Thoracic aorta (tissue), 2 donors: ENCODE data around the gene NPW. TPM values are rescaled to one million over a fixed set of nuclear protein-coding genes. Genes with fewer than 3 reads are reported as not detected.

Experiments used
- ATAC-seq: fragments of 150-250 bp; one replicate; pipeline ENCODE4 v1.8.0; 2017; ENCODE audit warnings: low read depth; ENCODE audit not compliant: insufficient number of reproducible peaks, low FRiP score
- DNase-seq: peaks from one replicate; pipeline ENCODE4 v3.0.0-alpha.2; 2020; ENCODE audit warnings: low spot score
- H3K27ac ChIP-seq, 2 donors: fragments of 200-600 bp; sonication (generic); 1 replicate in 1 of 2; 2 replicates in 1 of 2; pipeline ENCODE4 v1.5.1; 2016; ENCODE audit warnings: mild to moderate bottlenecking in 2 of 2, moderate library complexity in 2 of 2
- H3K27me3 ChIP-seq: fragments of 200-600 bp; sonication (generic); replicated peaks from 2 replicates; pipeline ENCODE4 v1.6.0; 2016; ENCODE audit warnings: mild to moderate bottlenecking; ENCODE audit not compliant: insufficient read depth
- H3K36me3 ChIP-seq: fragments of 200-600 bp; sonication (generic); one replicate; pipeline ENCODE4 v1.5.1; 2016
- H3K4me1 ChIP-seq, 2 donors: fragments of 200-600 bp; sonication (generic); 1 replicate in 1 of 2; 2 replicates in 1 of 2; pipeline versions ENCODE4 v1.5.1 to v1.6.0; 2016; ENCODE audit warnings: low read depth in 2 of 2, mild to moderate bottlenecking in 1 of 2; ENCODE audit not compliant: control insufficient read depth in 1 of 2
- H3K4me3 ChIP-seq: fragments of 200-600 bp; sonication (generic); 2 replicates; pipeline ENCODE4 v1.5.1; 2016; ENCODE audit warnings: mild to moderate bottlenecking
- H3K9me3 ChIP-seq: fragments of 200-600 bp; sonication (generic); 2 replicates; pipeline ENCODE4 v1.5.1; 2016
- total RNA-seq, 2 donors: library from RNA; depleted of rRNA; stranded (reverse); fragments of >200 nt; gene quantifications; one replicate each; pipeline versions ENCODE4 v1.1.0 to v1.2.3, GENCODE V29; 2016
- TF ChIP-seq, protein P1 (sequence below): fragments of 200-600 bp; sonication (generic); IDR thresholded peaks from one replicate; pipeline ENCODE4 v1.5.1; 2019; ENCODE audit warnings: antibody characterized with exemption

The NPW gene
- total RNA-seq, 2 donors from 2014 or later: not detected

DNA sequence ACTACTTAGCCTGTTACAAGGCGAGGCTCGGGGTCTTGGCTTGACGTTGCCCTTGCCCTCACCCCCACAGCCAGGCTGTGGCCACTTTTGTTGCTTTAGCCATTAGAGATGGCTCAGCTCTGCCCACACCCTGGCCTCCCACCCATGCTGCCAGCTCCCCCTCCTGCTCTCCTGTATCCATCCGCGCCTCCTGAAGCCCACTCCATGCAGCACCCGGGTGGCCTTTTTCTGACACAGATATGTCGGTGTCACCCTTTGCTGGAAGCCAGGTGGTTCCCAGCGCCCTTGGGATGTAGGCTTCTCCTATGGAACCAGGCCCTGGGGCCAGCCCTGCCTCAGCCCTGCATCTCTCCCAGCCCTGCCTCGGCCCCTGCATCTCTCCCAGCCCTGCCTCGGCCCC is 37.9 kb downstream of the NPW start:
- no peak for DNase-seq

DNA sequence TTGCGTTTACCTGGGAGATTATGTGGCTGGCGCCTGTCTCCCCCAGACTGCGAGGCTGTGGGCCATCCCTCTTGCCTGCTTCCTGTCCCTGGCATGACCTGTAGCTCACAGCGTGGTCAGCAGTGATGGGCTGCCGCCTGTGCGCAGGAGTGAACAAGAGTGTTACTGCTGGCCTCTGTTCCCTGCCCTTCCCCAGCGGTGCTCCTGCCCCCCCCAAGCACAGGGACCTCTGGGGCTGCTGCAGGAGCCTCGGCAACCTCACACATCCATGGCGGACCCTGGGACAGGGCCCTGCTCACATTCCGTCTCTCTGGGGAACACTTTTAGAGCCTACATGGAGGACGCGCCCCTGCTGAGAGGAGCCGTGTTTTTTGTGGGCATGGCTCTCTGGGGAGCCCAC is 38.8 kb downstream of the NPW start:
- Histone ChIP-seq H3K9me3 (no peaks in the 10 kb centered on the region), H3K27me3 (no peaks in the 10 kb centered on the region), H3K4me1 (no peaks in the 10 kb centered on the region), H3K27ac (no peak overlapping the region), H3K4me3 (no peak overlapping the region), H3K36me3 (peaks cover 38% of the 10 kb centered on the region)
- DNase-seq (no peak), ATAC-seq (no peak)
- TF ChIP-seq, protein P1, sequence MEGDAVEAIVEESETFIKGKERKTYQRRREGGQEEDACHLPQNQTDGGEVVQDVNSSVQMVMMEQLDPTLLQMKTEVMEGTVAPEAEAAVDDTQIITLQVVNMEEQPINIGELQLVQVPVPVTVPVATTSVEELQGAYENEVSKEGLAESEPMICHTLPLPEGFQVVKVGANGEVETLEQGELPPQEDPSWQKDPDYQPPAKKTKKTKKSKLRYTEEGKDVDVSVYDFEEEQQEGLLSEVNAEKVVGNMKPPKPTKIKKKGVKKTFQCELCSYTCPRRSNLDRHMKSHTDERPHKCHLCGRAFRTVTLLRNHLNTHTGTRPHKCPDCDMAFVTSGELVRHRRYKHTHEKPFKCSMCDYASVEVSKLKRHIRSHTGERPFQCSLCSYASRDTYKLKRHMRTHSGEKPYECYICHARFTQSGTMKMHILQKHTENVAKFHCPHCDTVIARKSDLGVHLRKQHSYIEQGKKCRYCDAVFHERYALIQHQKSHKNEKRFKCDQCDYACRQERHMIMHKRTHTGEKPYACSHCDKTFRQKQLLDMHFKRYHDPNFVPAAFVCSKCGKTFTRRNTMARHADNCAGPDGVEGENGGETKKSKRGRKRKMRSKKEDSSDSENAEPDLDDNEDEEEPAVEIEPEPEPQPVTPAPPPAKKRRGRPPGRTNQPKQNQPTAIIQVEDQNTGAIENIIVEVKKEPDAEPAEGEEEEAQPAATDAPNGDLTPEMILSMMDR: no peak

More for the DNA sequence above, 37.9 kb downstream of the NPW start:
- TF ChIP-seq, protein P1: no peak
- Histone ChIP-seq H3K9me3 (no peaks in the 10 kb centered on the region), H3K4me1 (no peaks in the 10 kb centered on the region), H3K27ac (no peak overlapping the region), H3K27me3 (no peaks in the 10 kb centered on the region), H3K4me3 (no peak overlapping the region), H3K36me3 (peaks cover 38% of the 10 kb centered on the region)
- ATAC-seq: no peak

DNA sequence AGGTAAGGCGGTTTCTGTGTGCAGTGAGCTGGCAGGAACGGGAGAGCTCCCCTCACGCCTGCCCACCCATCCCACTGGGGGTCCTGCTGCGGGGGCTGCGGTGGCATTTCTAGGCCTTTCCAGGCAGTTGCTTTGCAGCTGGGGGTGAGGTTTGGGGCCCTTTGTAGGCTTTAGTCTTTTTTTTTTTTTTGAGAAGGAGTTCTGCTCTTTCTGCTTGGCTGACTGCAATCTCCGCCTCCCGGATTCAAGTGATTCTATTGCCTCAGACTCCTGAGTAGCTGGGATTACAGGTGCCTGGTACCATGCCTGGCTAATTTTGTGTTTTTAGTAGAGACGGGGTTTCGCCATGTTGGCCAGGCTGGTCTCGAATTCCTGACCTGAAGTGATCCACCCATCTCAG is 39.3 kb downstream of the NPW start:
- ATAC-seq (no peak), DNase-seq (no peak)
- Histone ChIP-seq H3K4me1 (no peaks in the 10 kb centered on the region), H3K27ac (no peak overlapping the region), H3K27me3 (no peaks in the 10 kb centered on the region), H3K4me3 (no peak overlapping the region), H3K36me3 (peaks cover 38% of the 10 kb centered on the region), H3K9me3 (no peaks in the 10 kb centered on the region)
- TF ChIP-seq, protein P1: no peak

DNA sequence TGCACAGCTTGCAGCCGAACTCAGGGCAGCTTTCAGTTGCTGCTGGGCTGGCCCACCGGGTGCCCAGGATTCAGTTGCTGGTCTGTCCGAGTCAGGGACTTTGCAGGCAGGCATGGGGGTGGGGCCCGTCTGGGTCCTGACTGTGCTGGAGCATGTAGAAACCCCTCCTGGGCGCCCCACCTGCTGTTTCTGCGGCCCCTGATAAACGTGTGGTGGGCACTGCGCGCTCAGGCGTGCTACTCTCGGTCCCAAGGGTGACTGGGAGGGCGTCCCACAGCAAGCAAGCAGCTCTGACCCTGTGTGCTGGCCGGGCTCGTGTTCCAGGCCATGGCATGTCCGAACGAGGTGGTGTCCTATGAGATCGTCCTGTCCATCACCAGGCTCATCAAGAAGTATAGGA is 40.8 kb downstream of the NPW start:
- ATAC-seq (no peak), DNase-seq (no peak)
- no peak overlapping the region for H3K27ac ChIP-seq
- no peaks in the 10 kb centered on the region for H3K9me3 ChIP-seq
- H3K36me3 ChIP-seq: peaks cover 39% of the 10 kb centered on the region
- no peaks in the 10 kb centered on the region for H3K27me3 ChIP-seq
- H3K4me3 ChIP-seq: no peak overlapping the region
- H3K4me1 ChIP-seq: no peaks in the 10 kb centered on the region
- TF ChIP-seq, protein P1: no peak

DNA sequence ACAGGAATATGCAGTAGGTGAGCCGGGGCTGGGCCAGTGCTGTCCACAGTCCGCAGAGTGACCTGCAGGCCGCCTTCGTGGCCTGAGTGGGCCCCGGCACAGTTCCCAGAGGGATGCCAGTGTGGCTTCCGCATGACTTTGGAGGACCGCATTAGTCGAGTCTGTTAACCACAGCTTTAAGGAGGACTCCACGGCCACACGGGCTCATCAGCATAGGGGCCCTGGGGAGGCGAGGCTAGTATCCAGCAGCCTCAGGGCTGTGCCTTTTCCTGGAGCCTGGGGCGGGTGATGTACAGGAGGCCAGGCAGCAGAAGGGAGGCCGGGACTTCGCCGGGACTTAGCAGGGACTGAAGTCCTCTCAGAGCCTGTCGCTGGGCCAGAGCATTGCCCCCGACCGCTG is 41.4 kb downstream of the NPW start:
- TF ChIP-seq, protein P1: no peak
- peaks cover 41% of the 10 kb centered on the region for H3K36me3 ChIP-seq

More for the DNA sequence above, 41.4 kb downstream of the NPW start:
- Histone ChIP-seq H3K4me3 (no peak overlapping the region), H3K27ac (no peak overlapping the region), H3K9me3 (no peaks in the 10 kb centered on the region), H3K27me3 (no peaks in the 10 kb centered on the region), H3K4me1 (no peaks in the 10 kb centered on the region)
- ATAC-seq (no peak), DNase-seq (no peak)
